ENCODE results near the gene PRAMEF15. TPM values are rescaled to one million over a fixed set of nuclear protein-coding genes. Genes with fewer than 3 reads are reported as not detected.
"Not testable (repeated sequence)": the region's sequence is repeated elsewhere in the genome, so short reads cannot be mapped to it uniquely, and the experiment has no call there.

Gene PRAMEF15
- total and polyA plus RNA-seq, 8 donors = not detected

DNA sequence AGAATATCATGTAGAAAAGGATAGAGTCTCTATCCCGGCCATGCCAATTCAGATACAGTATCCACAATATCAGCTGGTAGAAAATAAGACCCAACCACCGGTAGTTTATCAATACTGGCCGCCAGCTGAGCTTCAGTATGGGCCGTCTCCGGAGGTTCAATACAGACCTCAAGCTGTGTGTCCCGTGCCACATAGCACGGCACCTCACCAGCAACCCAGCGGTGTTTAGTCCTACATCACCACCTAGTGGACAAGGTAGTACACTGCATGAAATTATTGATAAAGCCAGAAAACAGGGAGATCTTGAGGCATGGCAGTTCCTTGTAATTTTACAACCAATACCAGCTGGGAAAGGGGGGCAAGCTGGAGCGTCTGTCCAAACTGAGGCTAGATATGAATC lies 39.1 kb downstream of the PRAMEF15 start:
- ATAC-seq; FAIRE-seq; H3K27ac ChIP-seq; H3K4me3 ChIP-seq; intact Hi-C loops (cut with DNase I); H3K36me3 ChIP-seq; H3K4me1 ChIP-seq; DNase-seq; H3K27me3 ChIP-seq; H3K9me3 ChIP-seq: not testable (repeated sequence)
- 0% methylated on average over 1 of the region's 9 CpGs; no CpG with 5 or more reads in 1 of the 2 donors for WGBS, 2 donors

DNA sequence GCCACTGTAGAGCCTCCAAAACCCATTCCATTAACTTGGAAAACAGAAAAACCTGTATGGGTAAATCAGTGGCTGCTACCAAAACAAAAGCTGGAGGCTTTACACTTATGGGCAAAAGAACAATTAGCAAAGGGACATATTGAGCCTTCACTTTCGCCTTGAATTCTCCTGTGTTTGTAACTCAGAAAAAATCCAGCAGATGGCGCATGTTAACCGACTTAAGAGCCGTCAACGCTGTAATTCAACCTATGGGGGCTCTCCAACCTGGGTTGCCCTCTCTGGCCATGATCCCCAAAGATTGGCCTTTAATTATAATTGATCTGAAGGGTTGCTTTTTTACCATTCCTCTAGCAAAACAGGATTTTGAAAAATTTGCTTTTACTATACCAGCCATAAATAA lies 41.4 kb downstream of the PRAMEF15 start:
- H3K4me1 ChIP-seq; FAIRE-seq; H3K27me3 ChIP-seq; H3K9me3 ChIP-seq; H3K36me3 ChIP-seq; intact Hi-C loops (cut with DNase I); H3K27ac ChIP-seq; H3K4me3 ChIP-seq; ATAC-seq: not testable (repeated sequence)
- WGBS, 2 donors = 4 to 5% methylated on average over 5 of the region's 5 CpGs
- DNase-seq = peak in 1 of 6 donors; percentile 18
- TF ChIP-seq, protein P1, sequence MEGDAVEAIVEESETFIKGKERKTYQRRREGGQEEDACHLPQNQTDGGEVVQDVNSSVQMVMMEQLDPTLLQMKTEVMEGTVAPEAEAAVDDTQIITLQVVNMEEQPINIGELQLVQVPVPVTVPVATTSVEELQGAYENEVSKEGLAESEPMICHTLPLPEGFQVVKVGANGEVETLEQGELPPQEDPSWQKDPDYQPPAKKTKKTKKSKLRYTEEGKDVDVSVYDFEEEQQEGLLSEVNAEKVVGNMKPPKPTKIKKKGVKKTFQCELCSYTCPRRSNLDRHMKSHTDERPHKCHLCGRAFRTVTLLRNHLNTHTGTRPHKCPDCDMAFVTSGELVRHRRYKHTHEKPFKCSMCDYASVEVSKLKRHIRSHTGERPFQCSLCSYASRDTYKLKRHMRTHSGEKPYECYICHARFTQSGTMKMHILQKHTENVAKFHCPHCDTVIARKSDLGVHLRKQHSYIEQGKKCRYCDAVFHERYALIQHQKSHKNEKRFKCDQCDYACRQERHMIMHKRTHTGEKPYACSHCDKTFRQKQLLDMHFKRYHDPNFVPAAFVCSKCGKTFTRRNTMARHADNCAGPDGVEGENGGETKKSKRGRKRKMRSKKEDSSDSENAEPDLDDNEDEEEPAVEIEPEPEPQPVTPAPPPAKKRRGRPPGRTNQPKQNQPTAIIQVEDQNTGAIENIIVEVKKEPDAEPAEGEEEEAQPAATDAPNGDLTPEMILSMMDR (IDR thresholded peaks at IDR 0.05) = peak in 1 of 4 donors; percentile 36

DNA sequence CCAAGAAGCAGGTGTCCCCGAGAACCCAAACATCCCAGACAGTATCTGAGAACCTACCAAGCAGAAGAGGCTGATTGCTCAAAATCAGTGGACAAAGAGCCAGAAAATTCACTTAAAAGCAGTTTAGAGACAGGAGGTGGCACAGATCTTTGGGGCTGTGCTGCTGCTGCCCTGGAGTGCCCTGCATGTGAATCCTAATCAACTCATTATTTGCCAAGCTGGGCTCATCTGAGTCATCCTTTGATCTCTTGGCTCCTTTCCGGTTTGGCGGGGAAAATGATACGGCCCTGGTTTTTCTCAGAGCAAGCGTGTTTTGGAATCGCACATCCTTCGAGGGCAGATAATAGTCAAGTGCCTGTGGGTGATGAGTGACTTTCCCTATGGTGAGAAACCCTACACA lies 47.0 kb downstream of the PRAMEF15 start:
- H3K9me3 ChIP-seq; H3K27ac ChIP-seq; H3K4me1 ChIP-seq; H3K36me3 ChIP-seq; H3K4me3 ChIP-seq; ATAC-seq; H3K27me3 ChIP-seq; intact Hi-C loops (cut with DNase I); FAIRE-seq; DNase-seq: not testable (repeated sequence)
- 83 to 100% methylated on average over 1 of the region's 7 CpGs for WGBS, 2 donors

DNA sequence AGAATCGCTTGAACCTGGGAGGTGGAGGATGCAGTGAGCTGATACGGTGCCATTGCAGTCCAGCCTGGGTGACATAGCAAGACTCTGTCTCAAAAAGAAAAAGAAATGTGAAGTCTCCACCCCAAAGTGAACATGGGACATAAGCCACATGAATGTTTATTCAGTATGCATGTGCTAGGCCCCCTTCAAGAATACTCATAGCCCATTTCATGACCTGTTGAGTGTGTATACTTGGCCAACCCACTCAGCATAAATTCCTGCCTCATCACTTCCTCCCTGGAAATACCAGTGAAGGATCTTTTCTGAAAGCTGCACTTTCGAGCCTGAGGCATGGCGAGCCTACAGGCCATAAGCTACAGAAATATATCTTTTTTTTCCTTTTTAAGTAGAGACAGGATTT lies 49.5 kb downstream of the PRAMEF15 start:
- H3K4me3 ChIP-seq; H3K4me1 ChIP-seq; DNase-seq; H3K9me3 ChIP-seq; H3K36me3 ChIP-seq; H3K27me3 ChIP-seq; H3K27ac ChIP-seq; intact Hi-C loops (cut with DNase I); ATAC-seq; FAIRE-seq: not testable (repeated sequence)
- WGBS, 2 donors = 80 to 88% methylated on average over 2 of the region's 4 CpGs

DNA sequence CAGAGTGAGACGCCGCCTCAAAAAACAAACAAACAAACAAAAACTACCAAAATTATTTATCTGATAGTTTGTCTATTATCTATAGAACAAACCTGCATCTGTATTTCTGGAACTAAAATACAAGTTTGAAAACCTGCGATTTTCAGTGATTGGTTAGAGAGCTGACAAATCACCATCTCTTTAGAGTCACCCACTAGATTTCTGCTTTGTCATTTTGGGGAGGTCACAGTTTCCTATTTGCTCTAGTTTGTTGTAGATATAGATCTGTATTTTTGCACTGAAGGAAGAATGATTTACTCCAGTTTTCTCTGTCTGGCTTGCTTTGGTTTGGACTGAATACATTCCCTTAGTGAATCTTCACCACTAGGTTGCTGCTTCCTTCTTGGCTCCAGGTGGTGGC lies 51.2 kb downstream of the PRAMEF15 start:
- intact Hi-C loops (cut with DNase I); ATAC-seq; H3K27me3 ChIP-seq; DNase-seq; H3K36me3 ChIP-seq; H3K4me3 ChIP-seq; FAIRE-seq; H3K9me3 ChIP-seq; H3K4me1 ChIP-seq; H3K27ac ChIP-seq: not testable (repeated sequence)
- WGBS, 2 donors = 67 to 81% methylated on average over 3 of the region's 3 CpGs

DNA sequence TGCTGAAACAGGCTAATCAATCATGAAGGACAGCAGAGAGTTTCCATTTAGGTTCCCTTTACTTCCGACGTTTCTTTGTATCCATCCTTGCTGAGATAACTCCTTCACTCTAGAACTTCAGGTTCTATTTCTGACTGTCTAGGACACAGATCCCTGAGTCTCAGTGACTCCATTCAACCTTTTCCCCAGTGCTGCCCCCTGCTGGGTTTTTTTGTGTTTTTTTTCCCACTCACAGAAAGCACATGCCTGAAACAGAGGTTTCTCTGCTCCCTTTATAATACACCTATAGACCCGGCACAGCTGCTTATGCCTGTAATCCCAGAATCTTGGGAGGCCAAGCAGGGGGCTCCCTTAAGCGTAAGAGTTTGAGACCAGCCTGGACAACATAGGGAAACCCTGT lies 53.2 kb downstream of the PRAMEF15 start:
- H3K4me3 ChIP-seq; FAIRE-seq; H3K9me3 ChIP-seq; H3K27me3 ChIP-seq; intact Hi-C loops (cut with DNase I); ATAC-seq; H3K27ac ChIP-seq; H3K36me3 ChIP-seq; DNase-seq; H3K4me1 ChIP-seq: not testable (repeated sequence)
- 37 to 41% methylated on average over 3 of the region's 4 CpGs for WGBS, 2 donors

Other genes starting within 250 kb of the PRAMEF15 start
- gene PRAMEF25, start 244.8 kb upstream of the PRAMEF15 start, total RNA-seq = not detected
- gene PRAMEF25, start 244.8 kb upstream of the PRAMEF15 start, polyA plus RNA-seq = not detected
- gene HNRNPCL2, start 198.7 kb upstream of the PRAMEF15 start, total RNA-seq = not detected
- not detected for gene HNRNPCL2, start 198.7 kb upstream of the PRAMEF15 start, polyA plus RNA-seq
- gene PRAMEF26, start 159.6 kb upstream of the PRAMEF15 start, total RNA-seq = not detected
- gene PRAMEF26, start 159.6 kb upstream of the PRAMEF15 start, polyA plus RNA-seq = not detected
- gene HNRNPCL4, start 149.9 kb upstream of the PRAMEF15 start, total RNA-seq = not detected
- not detected for gene HNRNPCL4, start 149.9 kb upstream of the PRAMEF15 start, polyA plus RNA-seq
- gene PRAMEF9, start 143.7 kb upstream of the PRAMEF15 start, total RNA-seq = not detected
- not detected for gene PRAMEF9, start 143.7 kb upstream of the PRAMEF15 start, polyA plus RNA-seq
- gene PRAMEF13, start 114.2 kb upstream of the PRAMEF15 start, total RNA-seq = not detected
- gene PRAMEF13, start 114.2 kb upstream of the PRAMEF15 start, polyA plus RNA-seq = not detected
- gene PRAMEF18, start 89.4 kb upstream of the PRAMEF15 start, total RNA-seq = not detected
- gene PRAMEF18, start 89.4 kb upstream of the PRAMEF15 start, polyA plus RNA-seq = not detected
- not detected for gene PRAMEF5, start 61.4 kb upstream of the PRAMEF15 start, total RNA-seq
- not detected for gene PRAMEF5, start 61.4 kb upstream of the PRAMEF15 start, polyA plus RNA-seq
- gene PRAMEF8, start 30.4 kb upstream of the PRAMEF15 start, total RNA-seq = not detected
- not detected for gene PRAMEF8, start 30.4 kb upstream of the PRAMEF15 start, polyA plus RNA-seq
- not detected for gene PRAMEF33, start 12.0 kb upstream of the PRAMEF15 start, total RNA-seq
- under 1 TPM in 1 of 2 donors, not detected in 1; 0.05 TPM for gene PRAMEF33, start 12.0 kb upstream of the PRAMEF15 start, polyA plus RNA-seq
- not detected for gene PRAMEF14, start 31.6 kb downstream of the PRAMEF15 start, total RNA-seq
- not detected for gene PRAMEF14, start 31.6 kb downstream of the PRAMEF15 start, polyA plus RNA-seq
- not detected for gene PRAMEF19, start 56.4 kb downstream of the PRAMEF15 start, total RNA-seq
- not detected for gene PRAMEF19, start 56.4 kb downstream of the PRAMEF15 start, polyA plus RNA-seq
- not detected for gene PRAMEF17, start 74.1 kb downstream of the PRAMEF15 start, total RNA-seq
- gene PRAMEF17, start 74.1 kb downstream of the PRAMEF15 start, polyA plus RNA-seq = not detected
- not detected for gene PRAMEF20, start 94.9 kb downstream of the PRAMEF15 start, total RNA-seq
- gene PRAMEF20, start 94.9 kb downstream of the PRAMEF15 start, polyA plus RNA-seq = not detected
- gene LRRC38, start 198.4 kb downstream of the PRAMEF15 start, total RNA-seq = not detected
- not detected for gene LRRC38, start 198.4 kb downstream of the PRAMEF15 start, polyA plus RNA-seq